Astrocyte (in vitro differentiated cells and primary cell): Measurements from ENCODE around the gene SETD6. TPM values are rescaled to one million over a fixed set of nuclear protein-coding genes. Genes with fewer than 3 reads are reported as not detected.

ENCODE experiments used
- DNase-seq: peaks from one replicate; pipeline ENCODE4 v3.0.0-alpha.2; 2010; ENCODE audit warnings: low read depth
- FAIRE-seq: peaks from 2 replicates; lab custom pipeline; 2011; peaks lifted over from hg19 to GRCh38; lab: Jason Lieb, UNC
- H2AFZ ChIP-seq: 2 replicates; pipeline ENCODE4 v1.6.0; 2012; ENCODE audit warnings: low read depth, low read length, inconsistent platforms
- H3K27ac ChIP-seq: 2 replicates; pipeline ENCODE4 v1.5.1; 2011; ENCODE audit warnings: low read depth, low read length, inconsistent platforms
- H3K27me3 ChIP-seq: 2 replicates; pipeline ENCODE4 v1.6.0; 2011; ENCODE audit warnings: low read length, inconsistent platforms; ENCODE audit not compliant: insufficient read depth
- H3K36me3 ChIP-seq: 2 replicates; pipeline ENCODE4 v1.5.1; 2011; ENCODE audit warnings: low read length, inconsistent platforms; ENCODE audit not compliant: insufficient read depth
- H3K4me1 ChIP-seq: 2 replicates; pipeline ENCODE4 v1.5.1; 2011; ENCODE audit warnings: low read length, inconsistent platforms; ENCODE audit not compliant: insufficient read depth
- H3K4me2 ChIP-seq: 2 replicates; pipeline ENCODE4 v1.6.0; 2012; ENCODE audit warnings: low read length, inconsistent platforms
- H3K4me3 ChIP-seq: 2 replicates; pipeline ENCODE4 v1.5.1; 2011; ENCODE audit warnings: low read depth, mild to moderate bottlenecking, low read length, inconsistent platforms; ENCODE audit not compliant: insufficient read depth
- H3K79me2 ChIP-seq: 2 replicates; pipeline ENCODE4 v1.6.0; 2012; ENCODE audit warnings: mild to moderate bottlenecking, low read length, inconsistent platforms; ENCODE audit not compliant: insufficient read depth
- H3K9ac ChIP-seq: 2 replicates; pipeline ENCODE4 v1.6.0; 2012; ENCODE audit warnings: mild to moderate bottlenecking, low read length, inconsistent platforms
- H3K9me3 ChIP-seq: 2 replicates; pipeline ENCODE4 v1.5.1; 2012; ENCODE audit warnings: low read depth, mild to moderate bottlenecking, low read length, inconsistent platforms; ENCODE audit not compliant: insufficient read depth
- H4K20me1 ChIP-seq: 2 replicates; pipeline ENCODE4 v1.6.0; 2012; ENCODE audit warnings: low read length, inconsistent platforms; ENCODE audit not compliant: insufficient read depth
- H3K27ac Mint-ChIP-seq: one replicate; pipeline ENCODE4 v1.8.0; 2021; ENCODE audit warnings: mild to moderate bottlenecking, mixed read lengths; ENCODE audit not compliant: unreplicated experiment
- H3K27me3 Mint-ChIP-seq: one replicate; pipeline ENCODE4 v1.8.0; 2021; ENCODE audit warnings: low read depth, mixed read lengths; ENCODE audit not compliant: unreplicated experiment
- H3K36me3 Mint-ChIP-seq: one replicate; pipeline ENCODE4 v1.8.0; 2021; ENCODE audit warnings: low read depth, mixed read lengths; ENCODE audit not compliant: unreplicated experiment
- H3K4me1 Mint-ChIP-seq: one replicate; pipeline ENCODE4 v1.8.0; 2021; ENCODE audit warnings: low read depth, mixed read lengths; ENCODE audit not compliant: unreplicated experiment
- H3K4me3 Mint-ChIP-seq: one replicate; pipeline ENCODE4 v1.8.0; 2021; ENCODE audit warnings: mild to moderate bottlenecking, moderate library complexity, mixed read lengths; ENCODE audit not compliant: unreplicated experiment
- H3K9me3 Mint-ChIP-seq: one replicate; pipeline ENCODE4 v1.8.0; 2021; ENCODE audit warnings: mild to moderate bottlenecking, mixed read lengths; ENCODE audit not compliant: unreplicated experiment
- EZH2 ChIP-seq: IDR thresholded peaks from 2 replicates; pipeline ENCODE4 v1.6.1; 2012; ENCODE audit warnings: mild to moderate bottlenecking, low read length, inconsistent platforms; ENCODE audit not compliant: insufficient read depth
- total RNA-seq: library from RNA; stranded (reverse); gene quantifications from 2 replicates; pipeline ENCODE4 v1.2.1, GENCODE V29; 2021
- TF ChIP-seq, protein P1 (sequence below): IDR thresholded peaks from 2 replicates; pipeline ENCODE4 v1.5.1; 2011; ENCODE audit warnings: low read depth, mild to moderate bottlenecking, inconsistent platforms, low read length, moderate library complexity; ENCODE audit not compliant: insufficient read depth

The SETD6 gene
- total RNA-seq, 1 donor from 2014 or later: 6.7 TPM

DNA sequence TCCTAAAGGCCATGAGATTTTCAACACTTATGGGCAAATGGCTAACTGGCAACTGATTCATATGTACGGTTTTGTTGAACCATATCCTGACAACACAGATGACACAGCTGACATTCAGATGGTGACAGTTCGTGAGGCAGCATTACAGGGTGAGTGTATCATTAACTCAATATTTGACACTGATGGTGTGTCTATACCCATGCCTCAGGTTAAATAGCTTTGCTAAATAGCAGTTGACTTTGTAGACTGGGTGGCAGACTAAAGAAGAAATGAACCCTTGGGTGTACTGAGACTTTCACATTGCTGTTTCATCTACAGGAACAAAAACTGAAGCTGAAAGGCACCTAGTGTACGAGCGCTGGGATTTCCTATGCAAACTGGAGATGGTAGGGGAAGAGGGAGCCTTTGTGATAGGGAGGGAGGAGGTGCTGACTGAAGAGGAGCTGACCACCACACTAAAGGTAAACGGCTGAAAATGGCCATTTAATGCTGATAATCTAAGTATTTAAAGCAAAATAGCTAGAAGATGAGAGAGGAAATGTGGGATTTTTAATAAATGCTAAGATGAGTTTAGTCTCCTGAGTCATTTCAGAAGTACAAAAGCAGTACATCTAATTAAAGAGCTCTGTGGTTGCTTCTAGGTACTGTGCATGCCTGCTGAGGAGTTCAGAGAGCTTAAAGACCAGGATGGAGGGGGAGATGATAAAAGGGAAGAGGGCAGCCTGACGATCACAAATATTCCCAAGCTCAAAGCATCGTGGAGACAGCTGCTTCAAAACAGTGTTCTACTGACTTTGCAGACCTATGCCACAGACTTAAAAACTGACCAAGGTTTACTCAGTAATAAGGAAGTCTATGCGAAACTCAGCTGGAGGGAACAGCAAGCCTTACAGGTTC is 3.0 kb downstream of the SETD6 start:
- Mint-ChIP-seq H3K9me3 (no peaks in the 10 kb centered on the region), H3K27me3 (no peaks in the 10 kb centered on the region), H3K4me1 (peaks cover 15% of the 10 kb centered on the region), H3K36me3 (peaks cover 16% of the 10 kb centered on the region), H3K4me3 (no peak overlapping the region), H3K27ac (no peak overlapping the region)
- H3K36me3 ChIP-seq: peaks cover 46% of the 10 kb centered on the region
- peaks cover 28% of the 10 kb centered on the region for H4K20me1 ChIP-seq
- H3K79me2 ChIP-seq: peaks cover 4% of the 10 kb centered on the region
- DNase-seq (no peak), FAIRE-seq (no peak)
- no peak for TF ChIP-seq EZH2
- TF ChIP-seq, protein P1, sequence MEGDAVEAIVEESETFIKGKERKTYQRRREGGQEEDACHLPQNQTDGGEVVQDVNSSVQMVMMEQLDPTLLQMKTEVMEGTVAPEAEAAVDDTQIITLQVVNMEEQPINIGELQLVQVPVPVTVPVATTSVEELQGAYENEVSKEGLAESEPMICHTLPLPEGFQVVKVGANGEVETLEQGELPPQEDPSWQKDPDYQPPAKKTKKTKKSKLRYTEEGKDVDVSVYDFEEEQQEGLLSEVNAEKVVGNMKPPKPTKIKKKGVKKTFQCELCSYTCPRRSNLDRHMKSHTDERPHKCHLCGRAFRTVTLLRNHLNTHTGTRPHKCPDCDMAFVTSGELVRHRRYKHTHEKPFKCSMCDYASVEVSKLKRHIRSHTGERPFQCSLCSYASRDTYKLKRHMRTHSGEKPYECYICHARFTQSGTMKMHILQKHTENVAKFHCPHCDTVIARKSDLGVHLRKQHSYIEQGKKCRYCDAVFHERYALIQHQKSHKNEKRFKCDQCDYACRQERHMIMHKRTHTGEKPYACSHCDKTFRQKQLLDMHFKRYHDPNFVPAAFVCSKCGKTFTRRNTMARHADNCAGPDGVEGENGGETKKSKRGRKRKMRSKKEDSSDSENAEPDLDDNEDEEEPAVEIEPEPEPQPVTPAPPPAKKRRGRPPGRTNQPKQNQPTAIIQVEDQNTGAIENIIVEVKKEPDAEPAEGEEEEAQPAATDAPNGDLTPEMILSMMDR: no peak
- no peak overlapping the region for H3K9ac ChIP-seq
- H3K27ac ChIP-seq: no peak overlapping the region
- H3K4me3 ChIP-seq: no peak overlapping the region
- H3K9me3 ChIP-seq: no peaks in the 10 kb centered on the region
- H2AFZ ChIP-seq: no peak overlapping the region
- H3K4me2 ChIP-seq: no peak overlapping the region
- H3K27me3 ChIP-seq: no peaks in the 10 kb centered on the region
- peaks cover 5% of the 10 kb centered on the region for H3K4me1 ChIP-seq

- no peaks in the 10 kb centered on the region for H3K27me3 ChIP-seq
- no peaks in the 10 kb centered on the region for H3K9me3 Mint-ChIP-seq
- H3K9me3 ChIP-seq: no peaks in the 10 kb centered on the region
- H3K36me3 Mint-ChIP-seq: peaks cover 16% of the 10 kb centered on the region
- no peak overlapping the region for H3K9ac ChIP-seq
- FAIRE-seq: no peak
- H3K79me2 ChIP-seq: peaks cover 4% of the 10 kb centered on the region
- H3K4me1 ChIP-seq: peaks cover 5% of the 10 kb centered on the region
- peaks cover 28% of the 10 kb centered on the region for H4K20me1 ChIP-seq
- no peaks in the 10 kb centered on the region for H3K27me3 Mint-ChIP-seq
- peaks cover 13% of the 10 kb centered on the region for H3K4me1 Mint-ChIP-seq
- H3K36me3 ChIP-seq: peaks cover 50% of the 10 kb centered on the region
- no peak overlapping the region for H2AFZ ChIP-seq
- TF ChIP-seq, protein P1: no peak
- no peak for TF ChIP-seq EZH2
- H3K27ac ChIP-seq: no peak overlapping the region
- no peak overlapping the region for H3K4me2 ChIP-seq
- no peak overlapping the region for H3K4me3 Mint-ChIP-seq
- no peak for DNase-seq
- no peak overlapping the region for H3K4me3 ChIP-seq
- H3K27ac Mint-ChIP-seq: no peak overlapping the region
Observed at GRCh38 chr16:58518980-58519368, 3.7 kb downstream of the SETD6 start.

DNA sequence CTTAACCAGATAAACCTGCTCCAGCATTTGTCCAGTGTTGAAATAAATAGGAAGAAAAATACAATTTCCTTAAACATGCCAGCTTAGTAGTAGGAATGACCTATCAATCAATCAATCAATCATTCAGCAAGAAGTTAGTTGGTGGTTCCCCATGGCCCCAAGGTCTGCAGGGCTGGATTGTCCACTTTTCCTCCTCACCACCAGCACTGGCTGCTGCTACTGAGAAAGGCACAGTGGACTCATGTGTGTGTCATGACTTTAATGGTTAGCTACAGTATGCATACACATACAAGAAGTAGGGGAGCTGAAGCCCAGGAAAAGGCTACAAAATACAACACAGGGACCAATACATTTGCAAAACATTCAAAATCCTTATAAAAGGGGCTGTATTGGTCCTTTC is 4.4 kb downstream of the SETD6 start:
- Mint-ChIP-seq H3K4me3 (no peak overlapping the region), H3K27ac (peak overlapping the region; percentile 27), H3K36me3 (peaks cover 16% of the 10 kb centered on the region), H3K4me1 (peaks cover 11% of the 10 kb centered on the region), H3K9me3 (no peaks in the 10 kb centered on the region), H3K27me3 (no peaks in the 10 kb centered on the region)
- no peak for DNase-seq
- peaks cover 4% of the 10 kb centered on the region for H3K79me2 ChIP-seq
- no peak for TF ChIP-seq EZH2
- TF ChIP-seq, protein P1: no peak
- H3K36me3 ChIP-seq: peaks cover 56% of the 10 kb centered on the region
- no peaks in the 10 kb centered on the region for H3K27me3 ChIP-seq
- H3K4me2 ChIP-seq: no peak overlapping the region
- peaks cover 28% of the 10 kb centered on the region for H4K20me1 ChIP-seq
- no peak overlapping the region for H3K27ac ChIP-seq
- H3K9me3 ChIP-seq: no peaks in the 10 kb centered on the region
- no peak overlapping the region for H3K4me3 ChIP-seq
- FAIRE-seq: no peak
- H2AFZ ChIP-seq: no peak overlapping the region
- H3K4me1 ChIP-seq: peaks cover 5% of the 10 kb centered on the region
- no peak overlapping the region for H3K9ac ChIP-seq
